Measurements from ENCODE around the gene HMCN2.

The HMCN2 gene, protein sequence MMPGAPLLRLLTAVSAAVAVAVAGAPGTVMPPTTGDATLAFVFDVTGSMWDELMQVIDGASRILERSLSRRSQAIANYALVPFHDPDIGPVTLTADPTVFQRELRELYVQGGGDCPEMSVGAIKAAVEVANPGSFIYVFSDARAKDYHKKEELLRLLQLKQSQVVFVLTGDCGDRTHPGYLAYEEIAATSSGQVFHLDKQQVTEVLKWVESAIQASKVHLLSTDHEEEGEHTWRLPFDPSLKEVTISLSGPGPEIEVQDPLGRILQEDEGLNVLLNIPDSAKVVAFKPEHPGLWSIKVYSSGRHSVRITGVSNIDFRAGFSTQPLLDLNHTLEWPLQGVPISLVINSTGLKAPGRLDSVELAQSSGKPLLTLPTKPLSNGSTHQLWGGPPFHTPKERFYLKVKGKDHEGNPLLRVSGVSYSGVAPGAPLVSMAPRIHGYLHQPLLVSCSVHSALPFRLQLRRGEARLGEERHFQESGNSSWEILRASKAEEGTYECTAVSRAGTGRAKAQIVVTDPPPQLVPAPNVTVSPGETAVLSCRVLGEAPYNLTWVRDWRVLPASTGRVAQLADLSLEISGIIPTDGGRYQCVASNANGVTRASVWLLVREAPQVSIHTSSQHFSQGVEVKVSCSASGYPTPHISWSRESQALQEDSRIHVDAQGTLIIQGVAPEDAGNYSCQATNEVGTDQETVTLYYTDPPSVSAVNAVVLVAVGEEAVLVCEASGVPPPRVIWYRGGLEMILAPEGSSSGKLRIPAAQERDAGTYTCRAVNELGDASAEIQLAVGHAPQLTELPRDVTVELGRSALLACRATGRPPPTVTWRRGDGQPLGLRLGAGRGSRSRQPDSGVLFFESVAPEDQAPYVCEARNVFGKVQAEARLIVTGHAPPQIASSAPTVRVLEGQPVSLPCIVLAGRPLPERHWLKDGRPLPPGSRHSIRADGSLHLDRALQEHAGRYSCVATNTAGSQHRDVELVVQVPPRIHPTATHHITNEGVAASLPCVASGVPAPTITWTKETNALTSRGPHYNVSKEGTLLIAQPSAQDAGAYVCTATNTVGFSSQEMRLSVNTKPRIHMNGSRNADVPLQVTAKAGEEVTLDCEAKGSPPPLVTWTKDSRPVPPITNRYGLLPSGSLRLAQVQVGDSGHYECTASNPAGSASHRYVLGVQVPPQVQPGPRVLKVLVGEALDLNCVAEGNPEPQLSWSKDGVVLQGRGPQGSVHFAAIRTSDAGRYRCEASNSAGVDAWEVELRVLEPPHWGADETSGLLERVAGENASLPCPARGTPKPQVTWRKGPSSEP (N-terminal part only)

DNA sequence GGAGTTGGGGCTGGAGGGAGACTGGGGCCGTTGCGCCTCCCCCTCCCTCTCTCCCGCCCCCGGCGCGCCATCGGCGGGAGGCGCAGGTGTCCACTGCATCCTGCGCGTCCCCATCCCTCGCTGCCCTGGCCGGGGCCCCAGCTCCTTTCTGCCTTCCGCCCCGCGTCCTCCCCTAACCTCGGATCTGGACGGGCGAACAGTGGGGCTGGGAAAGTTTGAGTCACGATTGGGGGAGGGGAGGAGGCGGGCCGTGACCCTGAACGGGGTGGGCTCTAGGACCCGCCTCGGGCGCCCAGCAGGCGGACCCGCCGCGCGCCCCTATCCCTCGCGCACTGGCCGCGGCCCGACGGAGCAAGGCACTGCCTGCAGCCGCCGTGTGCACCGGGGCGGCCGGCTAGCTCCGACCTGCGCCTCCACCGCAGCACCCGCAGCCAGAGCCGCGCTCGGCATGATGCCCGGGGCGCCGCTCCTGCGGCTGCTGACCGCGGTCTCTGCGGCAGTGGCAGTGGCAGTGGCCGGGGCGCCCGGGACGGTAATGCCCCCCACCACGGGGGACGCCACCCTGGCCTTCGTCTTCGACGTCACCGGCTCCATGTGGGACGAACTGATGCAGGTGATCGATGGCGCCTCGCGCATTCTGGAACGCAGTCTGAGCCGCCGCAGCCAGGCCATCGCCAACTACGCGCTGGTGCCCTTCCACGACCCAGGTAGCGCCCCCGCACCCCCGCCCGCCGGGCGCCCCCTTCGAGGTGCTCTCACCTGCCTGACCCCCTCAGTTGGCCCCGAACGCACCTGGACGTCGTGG, at the start of gene HMCN2:
Gene HMCN2, plus strand, starts transcription at position 330 of the 805 bp plus-strand sequence. Its CDS starts 119 bp downstream, at position 449.
- peak; percentile 34 for DNase-seq (ENCODE audit: low read depth)
- no peak within 1 kb of the TSS for H3K4me3 ChIP-seq (ENCODE audit: low read length)
- no peak for TF ChIP-seq CTCF (IDR thresholded peaks at IDR 0.05; ENCODE audit: insufficient read depth, low read depth, low read length, missing control alignments)

DNA sequence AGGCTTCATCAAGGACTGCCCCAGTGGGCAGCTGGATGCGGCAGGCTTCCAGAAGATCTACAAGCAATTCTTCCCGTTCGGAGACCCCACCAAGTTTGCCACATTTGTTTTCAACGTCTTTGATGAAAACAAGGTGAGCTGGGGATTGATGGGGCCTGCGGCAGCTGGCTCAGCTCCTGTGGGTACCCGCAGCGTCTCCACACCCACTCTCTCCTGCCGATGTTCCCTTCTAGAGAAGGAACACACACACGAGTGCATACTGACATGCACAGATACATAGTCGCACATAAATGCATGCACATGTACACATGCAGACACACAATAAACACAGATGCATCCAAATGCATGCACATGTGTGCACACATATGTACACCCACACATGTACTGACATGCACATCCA, 47.7 kb upstream of the HMCN2 start:
- TF ChIP-seq CTCF (IDR thresholded peaks at IDR 0.05; ENCODE audit: insufficient read depth, low read depth, low read length, missing control alignments) = no peak
- no peak for DNase-seq (ENCODE audit: low read depth)
- no peak overlapping the region for H3K4me3 ChIP-seq (ENCODE audit: low read length)

DNA sequence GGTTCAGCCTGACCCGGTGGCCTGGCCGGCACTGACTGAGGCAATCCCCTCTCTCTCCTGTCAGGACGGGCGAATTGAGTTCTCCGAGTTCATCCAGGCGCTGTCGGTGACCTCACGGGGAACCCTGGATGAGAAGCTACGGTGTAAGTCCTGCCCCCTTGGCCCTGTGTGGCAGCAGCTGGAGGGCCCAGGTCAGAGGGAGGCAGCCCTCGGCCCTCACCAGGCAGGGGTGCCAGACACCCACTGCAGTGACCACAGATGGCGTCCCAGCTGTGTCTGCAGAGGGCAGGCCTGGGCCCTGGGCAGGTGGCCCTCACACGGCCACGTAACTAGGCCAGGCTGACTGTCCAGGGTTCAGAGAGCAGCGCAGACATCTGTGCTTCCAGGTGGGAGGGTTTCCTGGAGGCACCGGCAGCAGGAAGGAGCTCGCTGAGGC, 45.9 kb upstream of the HMCN2 start:
- no peak overlapping the region for H3K4me3 ChIP-seq (ENCODE audit: low read length)
- no peak for TF ChIP-seq CTCF (IDR thresholded peaks at IDR 0.05; ENCODE audit: insufficient read depth, low read depth, low read length, missing control alignments)
- DNase-seq (ENCODE audit: low read depth) = no peak

DNA sequence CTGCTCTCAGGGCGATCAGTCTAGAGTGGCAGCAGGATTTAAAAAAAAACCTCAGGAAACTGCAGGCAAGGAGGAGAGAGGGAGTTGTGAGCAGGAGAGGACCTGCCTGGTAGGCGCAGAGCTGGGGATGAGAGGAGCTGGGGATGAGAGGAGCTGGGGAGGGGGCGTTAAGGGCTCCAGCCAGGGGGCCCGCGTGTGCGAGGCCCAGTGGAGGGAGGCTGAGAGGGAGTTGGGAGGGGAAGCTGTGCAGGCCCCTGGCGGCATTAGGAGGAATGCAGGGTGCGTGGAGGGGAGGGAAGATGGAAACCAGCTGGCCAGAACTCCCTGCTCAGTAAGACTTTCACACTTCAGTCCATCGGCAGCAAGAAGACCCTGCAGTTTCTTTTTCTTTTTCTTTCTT, 45.2 kb upstream of the HMCN2 start:
- DNase-seq (ENCODE audit: low read depth) = no peak
- no peak for TF ChIP-seq CTCF (IDR thresholded peaks at IDR 0.05; ENCODE audit: insufficient read depth, low read depth, low read length, missing control alignments)

DNA sequence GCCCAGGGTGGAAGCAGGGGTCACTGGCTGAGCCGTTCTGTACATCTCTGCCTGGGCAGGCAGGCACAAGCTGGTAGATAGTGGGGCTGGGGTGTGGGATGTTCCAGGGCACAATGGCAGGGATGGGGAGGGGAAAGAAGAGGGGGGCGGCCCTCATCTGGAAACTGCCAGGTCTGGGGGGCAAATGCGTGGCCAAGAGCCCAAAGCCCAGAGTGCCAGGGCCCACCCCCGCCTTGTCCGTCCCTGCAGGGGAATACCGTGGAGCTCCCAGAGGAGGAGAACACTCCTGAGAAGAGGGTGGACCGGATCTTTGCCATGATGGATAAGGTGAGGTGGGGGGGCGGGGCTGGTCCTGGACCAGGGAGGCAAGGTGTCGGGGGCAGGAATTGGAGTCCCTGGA, 42.7 kb upstream of the HMCN2 start:
- no peak for TF ChIP-seq CTCF (IDR thresholded peaks at IDR 0.05; ENCODE audit: insufficient read depth, low read depth, low read length, missing control alignments)
- no peak for DNase-seq (ENCODE audit: low read depth)
- H3K4me3 ChIP-seq (ENCODE audit: low read length) = no peak overlapping the region

More for the DNA sequence above, 45.2 kb upstream of the HMCN2 start:
- no peak overlapping the region for H3K4me3 ChIP-seq (ENCODE audit: low read length)

DNA sequence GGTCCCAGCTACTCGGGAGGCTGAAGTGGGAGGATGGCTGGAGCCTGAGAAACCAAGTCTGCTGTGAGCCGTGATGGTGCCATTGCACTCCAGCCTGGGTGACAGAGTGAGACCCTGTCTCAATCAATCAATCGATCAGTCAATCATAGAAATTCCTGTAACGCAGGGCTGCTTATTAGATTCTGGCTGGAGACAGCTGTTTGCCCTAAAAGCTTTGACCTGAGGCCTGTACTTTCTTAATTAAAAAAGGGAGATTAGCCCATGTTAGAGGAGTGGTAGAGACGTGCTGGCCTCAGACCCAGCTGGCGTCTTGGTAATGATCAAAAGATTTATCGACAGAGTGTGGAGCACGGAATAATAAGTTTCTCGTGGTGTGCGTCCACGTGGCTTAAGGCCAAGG, 40.5 kb upstream of the HMCN2 start:
- H3K4me3 ChIP-seq (ENCODE audit: low read length) = no peak overlapping the region
- TF ChIP-seq CTCF (IDR thresholded peaks at IDR 0.05; ENCODE audit: insufficient read depth, low read depth, low read length, missing control alignments) = no peak
- no peak for DNase-seq (ENCODE audit: low read depth)

Measured in epithelial cell of esophagus (primary cell).